ENCODE results near the gene RIPK1. TPM values are rescaled to one million over a fixed set of nuclear protein-coding genes. Genes with fewer than 3 reads are reported as not detected.
"Not testable (repeated sequence)": the region's sequence is repeated elsewhere in the genome, so short reads cannot be mapped to it uniquely, and the experiment has no call there.

The RIPK1 gene
- total and polyA plus RNA-seq, 10 of the 15 experiments (the other 5 are each of a cell fraction or from before 2014, with no cell fraction given): 1.6 to 11.2 (median 6.3) TPM

GRCh38 chr6:3077430-3077829 lies 9.1 kb downstream of the RIPK1 start:
- Histone ChIP-seq H3K79me2 (ENCODE audit: control insufficient read depth, insufficient read depth, low read length) (peaks cover 4% of the 10 kb centered on the region), H3K9me3 (replicated peaks; ENCODE audit: control insufficient read depth, insufficient read depth, low read length) (no peaks in the 10 kb centered on the region; the same call in 2 of the 3 replicates), H3K4me2 (ENCODE audit: control insufficient read depth, insufficient read depth) (no peak overlapping the region; the same call in 1 of the 2 replicates), H4K20me1 (ENCODE audit: control insufficient read depth, insufficient read depth) (no peaks in the 10 kb centered on the region), H3K27me3 (replicated peaks in 1 of 2; ENCODE audit: control insufficient read depth in 2 of 2, insufficient read depth in 2 of 2, low read length in 1 of 2) (no peaks in the 10 kb centered on the region), H3K4me3 (no peak overlapping the region), H3K4me1 (ENCODE audit: control insufficient read depth, insufficient read depth, low read length) (0 out of 2 replicates have a peak, but pooled peaks cover 4% of the 10 kb centered on the region), H3K27ac (ENCODE audit: control insufficient read depth, insufficient read depth) (no peak overlapping the region), H3K9ac (ENCODE audit: control insufficient read depth, insufficient read depth, low read length) (no peak overlapping the region), H2AFZ (ENCODE audit: control insufficient read depth, low read depth, low read length) (no peak overlapping the region), H3K36me3 (ENCODE audit: control insufficient read depth in 2 of 2, insufficient read depth in 2 of 2, low read length in 1 of 2) (peaks cover 0 to 11% of the 10 kb centered on the region in 2 experiments; a peak in 3 of 4 replicates)
- SMC1A ChIA-PET (ENCODE audit: uncharacterized antibody, unreplicated experiment): no interaction called here
- ATAC-seq (no peak), DNase-seq (ENCODE audit: low read depth, low spot score) (no peak), FAIRE-seq (no peak)
- in situ Hi-C loops (cut with MboI): no loop called here
- intact Hi-C loops (cut with micrococcal nuclease; ENCODE audit: unreplicated experiment): no loop called here
- POLR2A ChIA-PET: interaction anchor here (0.5 kb wide), 1 partner anchor 69 kb away, joined by 4 read pairs; no protein-coding TSS in a partner anchor
- RAD21 ChIA-PET (ENCODE audit: unreplicated experiment): no interaction called here
- no TSS peak for BruUV-seq (replicated peaks)
- 0 out of 2 replicates have a peak, but pooled peaks have one; percentile 29 for TF ChIP-seq SPI1 (IDR thresholded peaks at IDR 0.05; ENCODE audit: borderline replicate concordance, insufficient read depth, low read depth, low read length)
- no peak for TF ChIP-seq IKZF2 (IDR thresholded peaks at IDR 0.05)
- no peak for TF ChIP-seq EP300 (IDR thresholded peaks at IDR 0.05; ENCODE audit: borderline replicate concordance in 1 of 2, control insufficient read depth in 1 of 2, low read depth in 2 of 2, low read length in 2 of 2)
- CTCF ChIA-PET: no interaction called here
- WGBS (ENCODE audit: insufficient coverage, insufficient replicate concordance, low lambda C conversion rate, missing lambda C conversion rate): 59% methylated on average over 9 of the region's 9 CpGs

DNA sequence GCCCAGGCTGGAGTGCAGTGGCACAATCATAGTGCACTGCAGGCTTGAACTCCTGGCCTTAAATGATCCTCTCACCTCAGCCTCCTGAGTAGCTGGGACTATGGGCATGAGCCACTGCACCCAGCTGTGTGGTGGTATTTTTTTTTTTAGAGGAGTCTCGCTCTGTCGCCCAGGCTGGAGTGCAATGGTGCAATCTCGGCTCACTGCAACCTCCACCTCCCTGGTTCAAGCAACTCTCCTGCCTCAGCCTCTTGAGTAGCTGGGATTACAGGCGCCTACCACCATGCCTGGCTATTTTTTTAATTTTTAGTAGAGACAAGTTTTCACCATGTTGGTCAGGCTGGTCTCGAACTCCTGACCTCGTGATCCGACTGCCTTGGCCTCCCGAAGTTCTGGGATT lies 10.7 kb downstream of the RIPK1 start:
- RAD21 ChIA-PET (ENCODE audit: unreplicated experiment); intact Hi-C loops (cut with micrococcal nuclease; ENCODE audit: unreplicated experiment); BruUV-seq (replicated peaks); H3K9ac ChIP-seq (ENCODE audit: control insufficient read depth, insufficient read depth, low read length); H3K27me3 ChIP-seq (replicated peaks in 1 of 2; ENCODE audit: control insufficient read depth in 2 of 2, insufficient read depth in 2 of 2, low read length in 1 of 2); H3K4me2 ChIP-seq (ENCODE audit: control insufficient read depth, insufficient read depth); H3K79me2 ChIP-seq (ENCODE audit: control insufficient read depth, insufficient read depth, low read length); H3K4me1 ChIP-seq (ENCODE audit: control insufficient read depth, insufficient read depth, low read length); DNase-seq (ENCODE audit: low read depth, low spot score); H3K4me3 ChIP-seq; H3K9me3 ChIP-seq (replicated peaks; ENCODE audit: control insufficient read depth, insufficient read depth, low read length); in situ Hi-C loops (cut with MboI); ATAC-seq; H3K27ac ChIP-seq (ENCODE audit: control insufficient read depth, insufficient read depth); H2AFZ ChIP-seq (ENCODE audit: control insufficient read depth, low read depth, low read length); H4K20me1 ChIP-seq (ENCODE audit: control insufficient read depth, insufficient read depth); FAIRE-seq: not testable (repeated sequence)
- ChIA-PET SMC1A (ENCODE audit: uncharacterized antibody, unreplicated experiment) (interaction anchor here (0.6 kb wide), 1 partner anchor 14 kb away, joined by 3 read pairs; no protein-coding TSS in a partner anchor), POLR2A (interaction anchor here (0.7 kb wide), 2 partner anchors 12 to 131 kb away, joined by 3 to 4 read pairs; no protein-coding TSS in a partner anchor), CTCF (interaction anchor here (1.3 kb wide), 1 partner anchor 12 kb away, joined by 4 read pairs; no protein-coding TSS in a partner anchor)
- H3K36me3 ChIP-seq (ENCODE audit: control insufficient read depth in 2 of 2, insufficient read depth in 2 of 2, low read length in 1 of 2): peaks cover 0 to 11% of the 10 kb centered on the region in 2 experiments; a peak in 3 of 4 replicates
- WGBS (ENCODE audit: insufficient coverage, insufficient replicate concordance, low lambda C conversion rate, missing lambda C conversion rate): 73% methylated on average over 8 of the region's 8 CpGs

All from GM12878 (cell line).